Measurements from ENCODE around the gene HOMER1.
"Not testable (repeated sequence)": the region's sequence is repeated elsewhere in the genome, so short reads cannot be mapped to it uniquely, and the experiment has no call there.

HOMER1 gene

GRCh38 chr5:79518718-79519117, 4.8 kb upstream of the HOMER1 start:
- in situ Hi-C loops (cut with MboI; ENCODE audit: low sequenced_read_pairs) = no loop called here

GRCh38 chr5:79517601-79518000, 3.7 kb upstream of the HOMER1 start:
- in situ Hi-C loops (cut with MboI; ENCODE audit: low sequenced_read_pairs) = no loop called here

GRCh38 chr5:79516986-79517385, 3.1 kb upstream of the HOMER1 start:
- in situ Hi-C loops (cut with MboI; ENCODE audit: low sequenced_read_pairs) = no loop called here

- in situ Hi-C loops (cut with MboI; ENCODE audit: low sequenced_read_pairs) = not testable (repeated sequence)
These were observed 2.4 kb upstream of the HOMER1 start for GRCh38 chr5:79516331-79516730.

- in situ Hi-C loops (cut with MboI; ENCODE audit: low sequenced_read_pairs) = no loop called here
These were observed 614 bp upstream of the HOMER1 start for GRCh38 chr5:79514391-79515105.

- in situ Hi-C loops (cut with MboI; ENCODE audit: low sequenced_read_pairs) = no loop called here
These were observed 628 bp downstream of the HOMER1 start for GRCh38 chr5:79513308-79513703.

GRCh38 chr5:79512471-79513307, 1.2 kb downstream of the HOMER1 start:
- in situ Hi-C loops (cut with MboI; ENCODE audit: low sequenced_read_pairs) = no loop called here

GRCh38 chr5:79512049-79512448, 1.9 kb downstream of the HOMER1 start:
- in situ Hi-C loops (cut with MboI; ENCODE audit: low sequenced_read_pairs) = no loop called here

- in situ Hi-C loops (cut with MboI; ENCODE audit: low sequenced_read_pairs) = no loop called here
These were observed 3.3 kb downstream of the HOMER1 start for GRCh38 chr5:79510638-79511037.

GRCh38 chr5:79509244-79509885, 4.6 kb downstream of the HOMER1 start:
- in situ Hi-C loops (cut with MboI; ENCODE audit: low sequenced_read_pairs) = no loop called here

GRCh38 chr5:79508794-79509193, 5.1 kb downstream of the HOMER1 start:
- in situ Hi-C loops (cut with MboI; ENCODE audit: low sequenced_read_pairs) = no loop called here

- in situ Hi-C loops (cut with MboI; ENCODE audit: low sequenced_read_pairs) = no loop called here
These were observed 5.6 kb downstream of the HOMER1 start for GRCh38 chr5:79508354-79508753.

GRCh38 chr5:79507251-79508205, 6.4 kb downstream of the HOMER1 start:
- in situ Hi-C loops (cut with MboI; ENCODE audit: low sequenced_read_pairs) = no loop called here

- in situ Hi-C loops (cut with MboI; ENCODE audit: low sequenced_read_pairs) = no loop called here
These were observed 8.8 kb downstream of the HOMER1 start for GRCh38 chr5:79505138-79505537.

- in situ Hi-C loops (cut with MboI; ENCODE audit: low sequenced_read_pairs) = no loop called here
These were observed 10.0 kb downstream of the HOMER1 start for GRCh38 chr5:79503794-79504495.

GRCh38 chr5:79499640-79500273, 14.2 kb downstream of the HOMER1 start:
- in situ Hi-C loops (cut with MboI; ENCODE audit: low sequenced_read_pairs) = no loop called here

GRCh38 chr5:79495311-79495710, 18.6 kb downstream of the HOMER1 start:
- in situ Hi-C loops (cut with MboI; ENCODE audit: low sequenced_read_pairs) = no loop called here

GRCh38 chr5:79493596-79494345, 20.2 kb downstream of the HOMER1 start:
- in situ Hi-C loops (cut with MboI; ENCODE audit: low sequenced_read_pairs) = no loop called here
